Type B pancreatic cell (in vitro differentiated cells): ENCODE measurements around the gene ZCCHC9. TPM values are rescaled to one million over a fixed set of nuclear protein-coding genes. Genes with fewer than 3 reads are reported as not detected.
"Not testable (repeated sequence)": the region's sequence is repeated elsewhere in the genome, so short reads cannot be mapped to it uniquely, and the experiment has no call there.

Experiments used
- DNase-seq: peaks from one replicate; pipeline ENCODE4 v3.0.0; 2021; ENCODE audit warnings: mixed read lengths; ENCODE audit not compliant: unreplicated experiment; ENCODE audit errors: extremely low spot score
- H3K27ac Mint-ChIP-seq: 2 replicates; pipeline ENCODE4 v1.8.0; 2021; ENCODE audit warnings: mild to moderate bottlenecking, mixed read lengths
- H3K27me3 Mint-ChIP-seq: 2 replicates; pipeline ENCODE4 v1.8.0; 2021; ENCODE audit warnings: mixed read lengths
- H3K36me3 Mint-ChIP-seq: 2 replicates; pipeline ENCODE4 v1.8.0; 2021; ENCODE audit warnings: mixed read lengths
- H3K4me1 Mint-ChIP-seq: one replicate; pipeline ENCODE4 v1.8.0; 2021; ENCODE audit warnings: mixed read lengths; ENCODE audit not compliant: unreplicated experiment
- H3K4me3 Mint-ChIP-seq: 2 replicates; pipeline ENCODE4 v1.8.0; 2021; ENCODE audit warnings: mild to moderate bottlenecking, mixed read lengths
- H3K9me3 Mint-ChIP-seq: 2 replicates; pipeline ENCODE4 v1.8.0; 2021; ENCODE audit warnings: mixed read lengths
- CTCF ChIP-seq: fragments of 200-600 bp; sonication (generic); conservative IDR thresholded peaks from 2 replicates; pipeline ENCODE4 v1.5.0; 2021; ENCODE audit warnings: antibody characterized with exemption, mild to moderate bottlenecking
- total RNA-seq: library from RNA; stranded (reverse); gene quantifications from 2 replicates; pipeline ENCODE4 v1.2.1, GENCODE V29; 2021; ENCODE audit warnings: low replicate concordance

The ZCCHC9 gene
- total RNA-seq, 1 donor from 2014 or later, result 37.5 TPM

GRCh38 chr5:81256766-81257165, 44.6 kb upstream of the ZCCHC9 start:
- Mint-ChIP-seq H3K4me3 (no peak overlapping the region), H3K4me1 (no peaks in the 10 kb centered on the region), H3K9me3 (peaks cover 6% of the 10 kb centered on the region), H3K27me3 (no peaks in the 10 kb centered on the region), H3K27ac (no peak overlapping the region), H3K36me3 (peaks cover 25% of the 10 kb centered on the region)
- TF ChIP-seq CTCF, result no peak
- DNase-seq, result no peak

GRCh38 chr5:81262796-81263195, 38.6 kb upstream of the ZCCHC9 start:
- not testable (repeated sequence) for H3K27ac Mint-ChIP-seq, H3K4me3 Mint-ChIP-seq, H3K27me3 Mint-ChIP-seq, DNase-seq, H3K4me1 Mint-ChIP-seq
- Mint-ChIP-seq H3K36me3 (peaks cover 28% of the 10 kb centered on the region), H3K9me3 (peaks cover 11% of the 10 kb centered on the region)

- Mint-ChIP-seq H3K27me3 (no peaks in the 10 kb centered on the region), H3K36me3 (peaks cover 21% of the 10 kb centered on the region), H3K9me3 (peaks cover 5% of the 10 kb centered on the region), H3K4me3 (no peak overlapping the region), H3K4me1 (no peaks in the 10 kb centered on the region), H3K27ac (no peak overlapping the region)
- DNase-seq, result no peak
- no peak for TF ChIP-seq CTCF
These were observed 36.3 kb upstream of the ZCCHC9 start for GRCh38 chr5:81265101-81265500.

- H3K4me3 Mint-ChIP-seq, result no peak overlapping the region
- no peak for TF ChIP-seq CTCF
- no peak for DNase-seq
- no peaks in the 10 kb centered on the region for H3K27me3 Mint-ChIP-seq
- H3K27ac Mint-ChIP-seq, result peak overlapping the region; percentile 43
- peaks cover 13% of the 10 kb centered on the region for H3K36me3 Mint-ChIP-seq
- H3K4me1 Mint-ChIP-seq, result peaks cover 4% of the 10 kb centered on the region
- H3K9me3 Mint-ChIP-seq, result peaks cover 4% of the 10 kb centered on the region
These were observed 32.7 kb upstream of the ZCCHC9 start for GRCh38 chr5:81268521-81269196.

GRCh38 chr5:81269751-81270393, 31.5 kb upstream of the ZCCHC9 start:
- no peak for TF ChIP-seq CTCF
- Mint-ChIP-seq H3K4me3 (peak overlapping the region; percentile 20), H3K4me1 (peaks cover 4% of the 10 kb centered on the region), H3K9me3 (peaks cover 9% of the 10 kb centered on the region), H3K27ac (peak overlapping the region; percentile 46), H3K36me3 (peaks cover 19% of the 10 kb centered on the region), H3K27me3 (no peaks in the 10 kb centered on the region)
- no peak for DNase-seq

- Mint-ChIP-seq H3K4me3 (peak overlapping the region; percentile 20), H3K9me3 (peaks cover 15% of the 10 kb centered on the region), H3K27ac (peak overlapping the region; percentile 46), H3K36me3 (peaks cover 25% of the 10 kb centered on the region)
- not testable (repeated sequence) for H3K4me1 Mint-ChIP-seq, H3K27me3 Mint-ChIP-seq, DNase-seq
These were observed 30.9 kb upstream of the ZCCHC9 start for GRCh38 chr5:81270394-81271027.
